A549 (cell line): ENCODE data around the gene CSMD2. TPM values are rescaled to one million over a fixed set of nuclear protein-coding genes. Genes with fewer than 3 reads are reported as not detected.
A peak's percentile ranks its signal among the peaks of the same experiment; 100 is the strongest.

ENCODE experiments used
- ATAC-seq, 2 experiments: fragments of 200-7000 bp in 1 of 2; fragments of >200 bp in 1 of 2; cut with Nextera tagmentation in 1 of 2; cut with Tn5 transposase in 1 of 2; 3 replicates each; pipeline versions ENCODE4 v1.8.0 to v1.9.1; 2018 to 2020; ENCODE audit warnings: mild to moderate bottlenecking in 1 of 2, moderate library complexity in 1 of 2
- CTCF ChIA-PET: fragments of 300-600 bp; sonication (Branson Sonifier 250); formaldehyde crosslinking; extraction: SDS; loops from one replicate; lab custom pipeline; 2021; ENCODE audit warnings: antibody characterized with exemption, inconsistent platforms; lab: Yijun Ruan, JAX
- POLR2A ChIA-PET: fragments of 350-600 bp; formaldehyde crosslinking; extraction: SDS; loops from one replicate; lab custom pipeline; 2021; ENCODE audit warnings: antibody characterized with exemption, inconsistent platforms; lab: Yijun Ruan, JAX
- DNase-seq, 2 experiments: peaks; one replicate each; pipeline versions ENCODE4 v3.0.0 to v3.0.0-alpha.2; 2011 to 2016; ENCODE audit warnings: low read depth in 1 of 2, low spot score in 1 of 2
- FAIRE-seq: peaks from 2 replicates; lab custom pipeline; 2011; peaks lifted over from hg19 to GRCh38; lab: Jason Lieb, UNC
- H3K27ac ChIP-seq, 2 experiments: fragments of >200 bp; sonication (Bioruptor Twin); formaldehyde crosslinking; 3 replicates each; pipeline ENCODE4 v1.5.1; 2016 to 2017
- H3K4me1 ChIP-seq: fragments of >200 bp; sonication (Bioruptor Twin); formaldehyde crosslinking; 3 replicates; pipeline ENCODE4 v1.6.1; 2016
- H3K4me2 ChIP-seq: fragments of >200 bp; sonication (Bioruptor Twin); formaldehyde crosslinking; 3 replicates; pipeline ENCODE4 v1.6.1; 2016
- H3K4me3 ChIP-seq: fragments of >200 bp; sonication (Bioruptor Twin); formaldehyde crosslinking; 3 replicates; pipeline ENCODE4 v1.5.1; 2016
- H3K9me3 ChIP-seq: fragments of >200 bp; sonication (Bioruptor Twin); formaldehyde crosslinking; 3 replicates; pipeline ENCODE4 v1.6.1; 2016
- CBX2 ChIP-seq: fragments of 200-600 bp; sonication (generic); IDR thresholded peaks from 2 replicates; pipeline ENCODE4 v1.6.1; 2016; ENCODE audit warnings: low read depth, mild to moderate bottlenecking, borderline replicate concordance
- CHD2 ChIP-seq: fragments of 150-350 bp; IDR thresholded peaks from 2 replicates; pipeline ENCODE4 v1.6.1; 2014; ENCODE audit warnings: low read length; ENCODE audit not compliant: partially characterized antibody
- CHD4 ChIP-seq: fragments of 200-600 bp; sonication (generic); IDR thresholded peaks from 2 replicates; pipeline ENCODE4 v1.6.1; 2016; ENCODE audit warnings: antibody characterized with exemption, mild to moderate bottlenecking, borderline replicate concordance
- CTCF ChIP-seq: fragments of >200 bp; sonication (Bioruptor Twin); formaldehyde crosslinking; IDR thresholded peaks from 3 replicates; pipeline ENCODE4 v1.5.1; 2016
- EHMT2 ChIP-seq: fragments of 200-600 bp; sonication (generic); IDR thresholded peaks from 2 replicates; pipeline ENCODE4 v1.6.1; 2016; ENCODE audit warnings: antibody characterized with exemption, low read depth, mild to moderate bottlenecking, moderate library complexity
- EP300 ChIP-seq, 2 experiments: fragments of >200 bp; sonication (Bioruptor Twin); formaldehyde crosslinking; IDR thresholded peaks; 2 replicates in 1 of 2; 3 replicates in 1 of 2; pipeline ENCODE4 v1.6.1; 2016 to 2017
- HOXB5 ChIP-seq: fragments of 250-450 bp; sonication (Bioruptor Pico); IDR thresholded peaks from 2 replicates; pipeline ENCODE4 v1.5.0; 2020; ENCODE audit warnings: mild to moderate bottlenecking, moderate library complexity
- NPAS2 ChIP-seq: fragments of 250-450 bp; sonication (Bioruptor Pico); IDR thresholded peaks from 2 replicates; pipeline ENCODE4 v1.8.0; 2022; ENCODE audit warnings: mild to moderate bottlenecking, moderate library complexity, borderline replicate concordance
- POLR2AphosphoS2 ChIP-seq: conservative IDR thresholded peaks from 2 replicates; pipeline ENCODE4 v1.6.1; 2012; ENCODE audit warnings: low read length, improper control_type of control experiment, inconsistent platforms
- SREBF2 ChIP-seq: fragments of 450-650 bp; IDR thresholded peaks from 2 replicates; pipeline ENCODE4 v1.6.1; 2014; ENCODE audit warnings: mild to moderate bottlenecking, moderate library complexity
- WGBS: methylation state at CpG from one replicate; pipeline ENCODE4 v1.1.6; 2017; ENCODE audit errors: missing lambda C conversion rate; 5-methylcytosine and 5-hydroxymethylcytosine counted together
- polyA plus RNA-seq, 4 experiments: library from polyadenylated mRNA; depleted of rRNA in 3 of 4; stranded (reverse); fragments of >200 nt; fragmentation: RNase III in 1 of 4; extraction: RNeasy Plus Mini Kit Qiagen cat#74134 plus additional on column Dnase treatment in 1 of 4; gene quantifications; 2 replicates in 3 of 4; 3 replicates in 1 of 4; pipeline ENCODE4 v1.2.3, GENCODE V29; 2011 to 2017
- TF ChIP-seq, protein P1 (sequence below): fragments of 250-450 bp; sonication (Bioruptor Pico); IDR thresholded peaks from 2 replicates; pipeline ENCODE4 v1.5.0; 2020; ENCODE audit warnings: low read depth, mild to moderate bottlenecking, moderate library complexity
- TF ChIP-seq, protein P2 (sequence below): fragments of 150-350 bp; IDR thresholded peaks from 2 replicates; pipeline ENCODE4 v1.6.1; 2014; ENCODE audit warnings: low read depth, mild to moderate bottlenecking, low read length
- TF ChIP-seq, protein P3 (sequence below): fragments of 200-600 bp; sonication (generic); IDR thresholded peaks from 2 replicates; pipeline ENCODE4 v1.6.1; 2016; ENCODE audit warnings: antibody characterized with exemption, mild to moderate bottlenecking, moderate library complexity
- TF ChIP-seq, protein P4 (sequence below): IDR thresholded peaks from 2 replicates; pipeline ENCODE4 v1.6.1; 2012; ENCODE audit warnings: low read depth, borderline replicate concordance

Gene CSMD2
- polyA plus RNA-seq, 2 of the 4 experiments (the other 2 are of a cell fraction) = not detected

- POLR2A ChIA-PET = no interaction called here
- ATAC-seq (no peak), FAIRE-seq (no peak), DNase-seq (no peak)
- no peak overlapping the region for H3K4me3 ChIP-seq
- H3K27ac ChIP-seq = no peak overlapping the region
- TF ChIP-seq SREBF2 (no peak), CHD2 (no peak), CTCF (no peak), EP300 (IDR thresholded peaks at IDR 0.05) (no peak)
- TF ChIP-seq, all 56 proteins: peak for 0
- 0% methylated on average over 3 of the region's 3 CpGs for WGBS
- Histone ChIP-seq H3K4me2 (no peak overlapping the region), H3K9me3 (no peaks in the 10 kb centered on the region), H3K4me1 (no peaks in the 10 kb centered on the region)
- CTCF ChIA-PET = no interaction called here
These were observed 271.7 kb downstream of the CSMD2 start for GRCh38 chr1:33893147-33893830.

DNA sequence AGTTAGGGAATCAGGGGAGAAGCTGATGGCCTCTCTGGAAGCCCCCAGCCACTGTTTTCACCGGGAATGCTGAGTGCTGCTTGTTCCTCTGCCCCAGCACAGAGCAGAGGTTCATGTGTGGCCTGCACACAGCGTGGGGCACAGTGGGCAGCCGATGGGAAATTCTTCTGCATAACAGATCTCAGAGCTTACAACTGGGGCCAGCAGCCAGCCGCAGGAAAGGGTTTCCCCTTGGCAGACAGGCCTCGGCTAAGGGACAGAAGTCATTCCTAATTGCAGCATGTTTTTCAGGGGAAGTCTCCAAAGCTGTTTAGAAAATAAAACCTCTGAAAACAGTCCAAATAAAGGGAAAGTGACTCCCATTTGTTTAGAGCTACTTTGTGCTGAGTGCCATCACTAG, 278.5 kb downstream of the CSMD2 start:
- H3K4me3 ChIP-seq = no peak overlapping the region
- no peak for DNase-seq
- TF ChIP-seq, protein P1, sequence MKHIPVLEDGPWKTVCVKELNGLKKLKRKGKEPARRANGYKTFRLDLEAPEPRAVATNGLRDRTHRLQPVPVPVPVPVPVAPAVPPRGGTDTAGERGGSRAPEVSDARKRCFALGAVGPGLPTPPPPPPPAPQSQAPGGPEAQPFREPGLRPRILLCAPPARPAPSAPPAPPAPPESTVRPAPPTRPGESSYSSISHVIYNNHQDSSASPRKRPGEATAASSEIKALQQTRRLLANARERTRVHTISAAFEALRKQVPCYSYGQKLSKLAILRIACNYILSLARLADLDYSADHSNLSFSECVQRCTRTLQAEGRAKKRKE (CRISPR knock-in tag) = no peak
- TF ChIP-seq, protein P2, sequence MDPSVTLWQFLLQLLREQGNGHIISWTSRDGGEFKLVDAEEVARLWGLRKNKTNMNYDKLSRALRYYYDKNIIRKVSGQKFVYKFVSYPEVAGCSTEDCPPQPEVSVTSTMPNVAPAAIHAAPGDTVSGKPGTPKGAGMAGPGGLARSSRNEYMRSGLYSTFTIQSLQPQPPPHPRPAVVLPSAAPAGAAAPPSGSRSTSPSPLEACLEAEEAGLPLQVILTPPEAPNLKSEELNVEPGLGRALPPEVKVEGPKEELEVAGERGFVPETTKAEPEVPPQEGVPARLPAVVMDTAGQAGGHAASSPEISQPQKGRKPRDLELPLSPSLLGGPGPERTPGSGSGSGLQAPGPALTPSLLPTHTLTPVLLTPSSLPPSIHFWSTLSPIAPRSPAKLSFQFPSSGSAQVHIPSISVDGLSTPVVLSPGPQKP = no peak
- WGBS = 4% methylated on average over 4 of the region's 5 CpGs
- no peak for ATAC-seq
- H3K27ac ChIP-seq = no peak overlapping the region
- ChIA-PET CTCF (no interaction called here), POLR2A (no interaction called here)
- H3K9me3 ChIP-seq = no peaks in the 10 kb centered on the region
- FAIRE-seq = no peak
- no peak overlapping the region for H3K4me2 ChIP-seq
- H3K4me1 ChIP-seq = no peaks in the 10 kb centered on the region

- TF ChIP-seq EHMT2 (no peak), NPAS2 (CRISPR knock-in tag) (no peak), POLR2AphosphoS2 (no peak), CBX2 (no peak), HOXB5 (CRISPR knock-in tag) (no peak), CHD4 (no peak)
- TF ChIP-seq, protein P3, sequence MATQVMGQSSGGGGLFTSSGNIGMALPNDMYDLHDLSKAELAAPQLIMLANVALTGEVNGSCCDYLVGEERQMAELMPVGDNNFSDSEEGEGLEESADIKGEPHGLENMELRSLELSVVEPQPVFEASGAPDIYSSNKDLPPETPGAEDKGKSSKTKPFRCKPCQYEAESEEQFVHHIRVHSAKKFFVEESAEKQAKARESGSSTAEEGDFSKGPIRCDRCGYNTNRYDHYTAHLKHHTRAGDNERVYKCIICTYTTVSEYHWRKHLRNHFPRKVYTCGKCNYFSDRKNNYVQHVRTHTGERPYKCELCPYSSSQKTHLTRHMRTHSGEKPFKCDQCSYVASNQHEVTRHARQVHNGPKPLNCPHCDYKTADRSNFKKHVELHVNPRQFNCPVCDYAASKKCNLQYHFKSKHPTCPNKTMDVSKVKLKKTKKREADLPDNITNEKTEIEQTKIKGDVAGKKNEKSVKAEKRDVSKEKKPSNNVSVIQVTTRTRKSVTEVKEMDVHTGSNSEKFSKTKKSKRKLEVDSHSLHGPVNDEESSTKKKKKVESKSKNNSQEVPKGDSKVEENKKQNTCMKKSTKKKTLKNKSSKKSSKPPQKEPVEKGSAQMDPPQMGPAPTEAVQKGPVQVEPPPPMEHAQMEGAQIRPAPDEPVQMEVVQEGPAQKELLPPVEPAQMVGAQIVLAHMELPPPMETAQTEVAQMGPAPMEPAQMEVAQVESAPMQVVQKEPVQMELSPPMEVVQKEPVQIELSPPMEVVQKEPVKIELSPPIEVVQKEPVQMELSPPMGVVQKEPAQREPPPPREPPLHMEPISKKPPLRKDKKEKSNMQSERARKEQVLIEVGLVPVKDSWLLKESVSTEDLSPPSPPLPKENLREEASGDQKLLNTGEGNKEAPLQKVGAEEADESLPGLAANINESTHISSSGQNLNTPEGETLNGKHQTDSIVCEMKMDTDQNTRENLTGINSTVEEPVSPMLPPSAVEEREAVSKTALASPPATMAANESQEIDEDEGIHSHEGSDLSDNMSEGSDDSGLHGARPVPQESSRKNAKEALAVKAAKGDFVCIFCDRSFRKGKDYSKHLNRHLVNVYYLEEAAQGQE = peak; percentile 65; the same call in 1 of the 2 replicates
- TF ChIP-seq, protein P4, sequence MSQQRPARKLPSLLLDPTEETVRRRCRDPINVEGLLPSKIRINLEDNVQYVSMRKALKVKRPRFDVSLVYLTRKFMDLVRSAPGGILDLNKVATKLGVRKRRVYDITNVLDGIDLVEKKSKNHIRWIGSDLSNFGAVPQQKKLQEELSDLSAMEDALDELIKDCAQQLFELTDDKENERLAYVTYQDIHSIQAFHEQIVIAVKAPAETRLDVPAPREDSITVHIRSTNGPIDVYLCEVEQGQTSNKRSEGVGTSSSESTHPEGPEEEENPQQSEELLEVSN = no peak
- DNase-seq (no peak), FAIRE-seq (no peak), ATAC-seq (no peak)
- Histone ChIP-seq H3K27ac (no peak overlapping the region), H3K9me3 (no peaks in the 10 kb centered on the region), H3K4me1 (no peaks in the 10 kb centered on the region), H3K4me2 (no peak overlapping the region), H3K4me3 (no peak overlapping the region)
- ChIA-PET CTCF (no interaction called here), POLR2A (no interaction called here)
- 8% methylated on average over 2 of the region's 2 CpGs for WGBS
These were observed 284.7 kb downstream of the CSMD2 start for GRCh38 chr1:33880305-33880704.
